GM12873 (cell line): ENCODE data around the gene HOXC10.

Experiments used
- CTCF ChIP-seq: IDR thresholded peaks from 2 replicates; pipeline ENCODE4 v1.5.1; 2012; ENCODE audit warnings: low read depth, mild to moderate bottlenecking, moderate library complexity, low read length, control low read depth; ENCODE audit not compliant: insufficient read depth; ENCODE audit errors: missing control alignments

Gene HOXC10

GRCh38 chr12:54036620-54037359 lies 51.8 kb downstream of the HOXC10 start:
- TF ChIP-seq CTCF, result peak; percentile 8

GRCh38 chr12:54037360-54038283 lies 52.7 kb downstream of the HOXC10 start:
- TF ChIP-seq CTCF, result no peak

GRCh38 chr12:54038284-54038870 lies 53.4 kb downstream of the HOXC10 start:
- no peak for TF ChIP-seq CTCF

GRCh38 chr12:54038871-54039414 lies 54.0 kb downstream of the HOXC10 start:
- TF ChIP-seq CTCF, result no peak

- no peak for TF ChIP-seq CTCF
Observed at GRCh38 chr12:54039417-54040147, 54.6 kb downstream of the HOXC10 start.
